CD14-positive monocyte (primary cell): ENCODE data around the gene TPK1. TPM values are rescaled to one million over a fixed set of nuclear protein-coding genes. Genes with fewer than 3 reads are reported as not detected.

Experiments
- DNase-seq, 3 donors: peaks; one replicate each; pipeline ENCODE4 v3.0.0-alpha.2; 2011 to 2022
- H2AFZ ChIP-seq: 2 replicates; pipeline ENCODE4 v1.6.0; 2012; ENCODE audit warnings: mild to moderate bottlenecking, low read depth, low read length, inconsistent platforms; ENCODE audit not compliant: insufficient read depth, poor library complexity, severe bottlenecking
- H3K27ac ChIP-seq, 2 donors: 1 replicate in 1 of 2; 2 replicates in 1 of 2; pipeline ENCODE4 v1.5.1; 2012 to 2013; ENCODE audit warnings: low read length in 2 of 2, control low read depth in 1 of 2, inconsistent platforms in 1 of 2, low read depth in 1 of 2, mild to moderate bottlenecking in 1 of 2
- H3K27me3 ChIP-seq, 2 donors: one replicate each; pipeline versions ENCODE4 v1.6.0 to v1.6.1; 2011 to 2013; ENCODE audit warnings: low read length in 2 of 2; ENCODE audit not compliant: control insufficient read depth in 2 of 2, insufficient read depth in 2 of 2
- H3K36me3 ChIP-seq, 2 donors: replicated peaks in 1 of 2; 1 replicate in 1 of 2; 2 replicates in 1 of 2; pipeline versions ENCODE4 v1.5.1 to v1.6.1; 2012 to 2013; ENCODE audit warnings: low read length in 2 of 2, control low read depth in 1 of 2, inconsistent platforms in 1 of 2, mild to moderate bottlenecking in 1 of 2; ENCODE audit not compliant: insufficient read depth in 2 of 2, control insufficient read depth in 1 of 2
- H3K4me1 ChIP-seq, 2 donors: 1 replicate in 1 of 2; 2 replicates in 1 of 2; pipeline versions ENCODE4 v1.5.1 to v1.6.1; 2012 to 2013; ENCODE audit warnings: low read length in 2 of 2, control low read depth in 1 of 2, inconsistent platforms in 1 of 2, mild to moderate bottlenecking in 1 of 2, moderate library complexity in 1 of 2; ENCODE audit not compliant: insufficient read depth in 2 of 2, control insufficient read depth in 1 of 2
- H3K4me2 ChIP-seq: replicated peaks from 2 replicates; pipeline ENCODE3; 2012; ENCODE audit warnings: low read length, moderate library complexity, mild to moderate bottlenecking; ENCODE audit not compliant: poor library complexity, severe bottlenecking; ENCODE audit errors: extremely low read depth
- H3K4me3 ChIP-seq, 3 experiments: fragments of 200-600 bp in 1 of 3; sonication (generic) in 1 of 3; replicated peaks in 1 of 3; 1 replicate in 2 of 3; 2 replicates in 1 of 3; pipeline ENCODE4 v1.5.1; 2011 to 2013; ENCODE audit warnings: low read length in 3 of 3, mild to moderate bottlenecking in 3 of 3, control low read depth in 2 of 3, low read depth in 2 of 3, inconsistent platforms in 1 of 3, moderate library complexity in 1 of 3
- H3K79me2 ChIP-seq: 2 replicates; pipeline ENCODE4 v1.6.0; 2012; ENCODE audit warnings: mild to moderate bottlenecking, control low read depth, inconsistent platforms, low read length, moderate library complexity; ENCODE audit not compliant: insufficient read depth
- H3K9ac ChIP-seq: 2 replicates; pipeline ENCODE4 v1.6.0; 2017; ENCODE audit warnings: low read length, mild to moderate bottlenecking; ENCODE audit not compliant: insufficient read depth, poor library complexity, severe bottlenecking
- H3K9me3 ChIP-seq, 2 donors: replicated peaks in 1 of 2; 1 replicate in 1 of 2; 2 replicates in 1 of 2; pipeline versions ENCODE4 v1.5.1 to v1.6.1; 2012 to 2013; ENCODE audit warnings: low read length in 2 of 2, control low read depth in 1 of 2; ENCODE audit not compliant: control insufficient read depth in 1 of 2, insufficient read depth in 1 of 2
- H4K20me1 ChIP-seq: 2 replicates; pipeline ENCODE4 v1.6.0; 2012; ENCODE audit warnings: mild to moderate bottlenecking, low read length, control low read depth, moderate library complexity; ENCODE audit not compliant: insufficient read depth
- H3K27ac Mint-ChIP-seq, 7 donors: one replicate each; pipeline ENCODE4 v1.8.0; 2020; ENCODE audit warnings: mild to moderate bottlenecking in 7 of 7, mixed read lengths in 7 of 7, moderate library complexity in 6 of 7, inconsistent platforms in 2 of 7
- H3K27me3 Mint-ChIP-seq, 3 donors: one replicate each; pipeline ENCODE4 v1.8.0; 2021 to 2022; ENCODE audit warnings: low read depth in 3 of 3, mild to moderate bottlenecking in 3 of 3, mixed read lengths in 3 of 3, moderate library complexity in 3 of 3, inconsistent platforms in 1 of 3
- H3K36me3 Mint-ChIP-seq, 2 donors: one replicate each; pipeline ENCODE4 v1.8.0; 2020; ENCODE audit warnings: mixed read lengths in 2 of 2, inconsistent platforms in 1 of 2, mild to moderate bottlenecking in 1 of 2
- H3K4me1 Mint-ChIP-seq: one replicate; pipeline ENCODE4 v1.8.0; 2020; ENCODE audit warnings: mild to moderate bottlenecking, mixed read lengths
- H3K4me3 Mint-ChIP-seq, 2 donors: one replicate each; pipeline ENCODE4 v1.8.0; 2020; ENCODE audit warnings: mild to moderate bottlenecking in 2 of 2, mixed read lengths in 2 of 2, moderate library complexity in 1 of 2
- H3K9me3 Mint-ChIP-seq, 7 donors: one replicate each; pipeline ENCODE4 v1.8.0; 2020 to 2022; ENCODE audit warnings: mixed read lengths in 7 of 7, mild to moderate bottlenecking in 6 of 7, moderate library complexity in 6 of 7, inconsistent platforms in 2 of 7
- WGBS: methylation state at CpG from one replicate; pipeline ENCODE4 v1.1.5; 2013; ENCODE audit warnings: missing lambda C conversion rate; ENCODE audit not compliant: insufficient coverage; 5-methylcytosine and 5-hydroxymethylcytosine counted together
- intact Hi-C, 2 donors: fragments of 100-400 bp; cut with micrococcal nuclease; formaldehyde crosslinking; loops; one replicate each; pipeline versions ENCODE4 v1.15.0 to v1.15.1; 2023
- polyA plus RNA-seq, 3 donors: library from polyadenylated mRNA; depleted of rRNA in 1 of 3; unstranded in 2 of 3; stranded (reverse) in 1 of 3; fragments of 300-500 nt in 2 of 3; fragments of >200 nt in 1 of 3; fragmentation: Illumina TruSeq in 2 of 3; gene quantifications; 1 replicate in 2 of 3; 2 replicates in 1 of 3; pipeline ENCODE4 v1.2.3, GENCODE V29; 2012 to 2021
- TF ChIP-seq, protein P1 (sequence below): fragments of 200-600 bp; IDR thresholded peaks from one replicate; pipeline ENCODE4 v1.8.0; 2022; ENCODE audit warnings: antibody characterized with exemption, mild to moderate bottlenecking

TPK1 gene
- polyA plus RNA-seq, 3 donors, result 18.9 to 33.8 (median 33.1) TPM

DNA sequence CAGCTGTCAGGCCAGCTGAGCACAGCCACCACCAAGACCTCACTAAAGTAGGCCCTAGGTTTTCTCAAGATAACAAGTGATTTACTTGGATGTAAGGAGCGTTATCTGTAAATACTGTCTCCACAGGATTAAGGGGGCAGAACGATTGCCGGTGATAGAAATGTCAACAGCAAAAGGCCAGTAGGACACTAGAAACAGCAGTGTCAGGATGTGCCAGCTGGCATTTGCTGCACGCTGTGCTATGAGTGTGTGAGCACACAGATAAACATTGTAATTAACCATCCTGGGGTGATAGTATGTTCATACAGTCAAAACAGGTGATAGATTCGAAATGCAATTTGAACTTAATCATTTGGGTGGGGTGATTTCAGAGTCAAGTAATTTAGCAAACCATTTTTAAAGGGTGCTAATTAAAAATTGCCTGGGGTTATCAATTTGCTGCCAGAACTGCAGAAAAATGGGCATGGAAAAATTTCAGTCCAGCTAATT, 396.1 kb downstream of the TPK1 start:
- TF ChIP-seq, protein P1, sequence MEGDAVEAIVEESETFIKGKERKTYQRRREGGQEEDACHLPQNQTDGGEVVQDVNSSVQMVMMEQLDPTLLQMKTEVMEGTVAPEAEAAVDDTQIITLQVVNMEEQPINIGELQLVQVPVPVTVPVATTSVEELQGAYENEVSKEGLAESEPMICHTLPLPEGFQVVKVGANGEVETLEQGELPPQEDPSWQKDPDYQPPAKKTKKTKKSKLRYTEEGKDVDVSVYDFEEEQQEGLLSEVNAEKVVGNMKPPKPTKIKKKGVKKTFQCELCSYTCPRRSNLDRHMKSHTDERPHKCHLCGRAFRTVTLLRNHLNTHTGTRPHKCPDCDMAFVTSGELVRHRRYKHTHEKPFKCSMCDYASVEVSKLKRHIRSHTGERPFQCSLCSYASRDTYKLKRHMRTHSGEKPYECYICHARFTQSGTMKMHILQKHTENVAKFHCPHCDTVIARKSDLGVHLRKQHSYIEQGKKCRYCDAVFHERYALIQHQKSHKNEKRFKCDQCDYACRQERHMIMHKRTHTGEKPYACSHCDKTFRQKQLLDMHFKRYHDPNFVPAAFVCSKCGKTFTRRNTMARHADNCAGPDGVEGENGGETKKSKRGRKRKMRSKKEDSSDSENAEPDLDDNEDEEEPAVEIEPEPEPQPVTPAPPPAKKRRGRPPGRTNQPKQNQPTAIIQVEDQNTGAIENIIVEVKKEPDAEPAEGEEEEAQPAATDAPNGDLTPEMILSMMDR, result no peak
- Mint-ChIP-seq H3K9me3 (no peaks in the 10 kb centered on the region), H3K27ac (no peak overlapping the region), H3K36me3 (no peaks in the 10 kb centered on the region), H3K4me3 (no peak overlapping the region), H3K4me1 (no peaks in the 10 kb centered on the region), H3K27me3 (peaks cover 0 to 2% (median 0%) of the 10 kb centered on the region in 3 donors)
- WGBS, result 100% methylated on average over 2 of the region's 5 CpGs
- no peaks in the 10 kb centered on the region for H3K4me1 ChIP-seq
- no peaks in the 10 kb centered on the region for H3K79me2 ChIP-seq
- H3K4me3 ChIP-seq, result no peak overlapping the region
- H4K20me1 ChIP-seq, result no peaks in the 10 kb centered on the region
- no peak overlapping the region for H3K4me2 ChIP-seq
- no peak overlapping the region for H3K9ac ChIP-seq
- no peaks in the 10 kb centered on the region for H3K27me3 ChIP-seq
- intact Hi-C loops, result no loop called here
- H3K9me3 ChIP-seq, result no peaks in the 10 kb centered on the region
- no peak for DNase-seq
- H3K27ac ChIP-seq, result no peak overlapping the region
- H2AFZ ChIP-seq, result no peak overlapping the region
- H3K36me3 ChIP-seq, result no peaks in the 10 kb centered on the region

DNA sequence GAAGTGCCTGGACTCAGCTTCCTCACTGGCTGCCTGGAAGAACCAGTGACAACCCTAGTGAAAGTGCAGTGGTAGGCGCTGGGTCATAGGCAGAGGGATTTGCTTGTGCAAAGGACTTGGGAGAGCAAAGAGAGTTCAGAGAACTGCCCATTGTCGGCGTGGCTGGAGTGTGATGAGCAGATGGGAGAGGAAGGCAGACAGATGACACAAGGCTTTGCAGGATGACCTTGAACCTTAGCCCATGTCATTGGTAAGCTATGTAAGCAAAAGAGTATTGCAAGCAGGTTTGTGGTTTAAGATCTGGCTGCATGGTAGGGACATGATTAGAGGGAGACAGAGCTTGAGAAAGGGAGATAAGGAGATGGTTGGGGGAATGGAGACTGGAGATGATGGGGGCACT, 397.1 kb downstream of the TPK1 start:
- TF ChIP-seq, protein P1, result no peak
- peaks cover 0 to 1% (median 0%) of the 10 kb centered on the region in 3 donors for H3K27me3 Mint-ChIP-seq
- no peak overlapping the region for H3K4me3 Mint-ChIP-seq
- H3K4me3 ChIP-seq, result no peak overlapping the region
- no peaks in the 10 kb centered on the region for H3K4me1 Mint-ChIP-seq
- DNase-seq, result no peak
- no peaks in the 10 kb centered on the region for H3K4me1 ChIP-seq
- no peak overlapping the region for H3K27ac ChIP-seq
- H3K9me3 ChIP-seq, result no peaks in the 10 kb centered on the region
- intact Hi-C loops, result no loop called here
- no peaks in the 10 kb centered on the region for H3K79me2 ChIP-seq
- 84% methylated on average over 3 of the region's 3 CpGs for WGBS
- H2AFZ ChIP-seq, result no peak overlapping the region
- H3K9me3 Mint-ChIP-seq, result no peaks in the 10 kb centered on the region
- no peak overlapping the region for H3K9ac ChIP-seq
- no peak overlapping the region for H3K27ac Mint-ChIP-seq
- no peaks in the 10 kb centered on the region for H3K36me3 ChIP-seq
- no peaks in the 10 kb centered on the region for H3K27me3 ChIP-seq
- H4K20me1 ChIP-seq, result no peaks in the 10 kb centered on the region
- no peak overlapping the region for H3K4me2 ChIP-seq
- H3K36me3 Mint-ChIP-seq, result no peaks in the 10 kb centered on the region
